ENCODE data around the gene SAP25.
A peak's percentile ranks its signal among the peaks of the same experiment; 100 is the strongest.

Gene SAP25

GRCh38 chr7:100546926-100547800, 26.5 kb downstream of the SAP25 start:
- Histone ChIP-seq H3K9ac (no peak overlapping the region), H3K36me3 (ENCODE audit: control insufficient read depth, insufficient read depth, low read length) (no peaks in the 10 kb centered on the region), H2AFZ (no peak overlapping the region), H3K4me2 (ENCODE audit: low read length) (peak overlapping the region; percentile 42), H3K27ac (peak overlapping the region; percentile 92), H3K27me3 (ENCODE audit: control insufficient read depth, insufficient read depth, low read length) (no peaks in the 10 kb centered on the region), H3K4me1 (peaks cover 43% of the 10 kb centered on the region), H3K79me2 (peaks cover 3% of the 10 kb centered on the region), H3K9me3 (ENCODE audit: control insufficient read depth, low read length) (no peaks in the 10 kb centered on the region), H3K4me3 (ENCODE audit: low read depth, low read length) (no peak overlapping the region)
- no peak for TF ChIP-seq CTCF (IDR thresholded peaks at IDR 0.05)

- TF ChIP-seq CTCF (IDR thresholded peaks at IDR 0.05), result no peak
- peak overlapping the region; percentile 92 for H3K27ac ChIP-seq
- H3K79me2 ChIP-seq, result peaks cover 4% of the 10 kb centered on the region
These were observed 27.4 kb downstream of the SAP25 start for GRCh38 chr7:100546129-100546925.

GRCh38 chr7:100545360-100546128, 28.2 kb downstream of the SAP25 start:
- Histone ChIP-seq H3K9ac (no peak overlapping the region), H3K9me3 (ENCODE audit: control insufficient read depth, low read length) (no peaks in the 10 kb centered on the region), H3K27me3 (ENCODE audit: control insufficient read depth, insufficient read depth, low read length) (no peaks in the 10 kb centered on the region), H3K4me2 (ENCODE audit: low read length) (peak overlapping the region; percentile 5), H3K27ac (peak overlapping the region; percentile 92), H3K4me3 (ENCODE audit: low read depth, low read length) (no peak overlapping the region), H3K36me3 (ENCODE audit: control insufficient read depth, insufficient read depth, low read length) (no peaks in the 10 kb centered on the region), H3K4me1 (peaks cover 43% of the 10 kb centered on the region), H3K79me2 (peaks cover 8% of the 10 kb centered on the region), H2AFZ (peak overlapping the region; percentile 36)
- TF ChIP-seq CTCF (IDR thresholded peaks at IDR 0.05), result peak; percentile 10

More at GRCh38 chr7:100546129-100546925, 27.4 kb downstream of the SAP25 start:
- H3K9me3 ChIP-seq (ENCODE audit: control insufficient read depth, low read length), result no peaks in the 10 kb centered on the region
- H3K27me3 ChIP-seq (ENCODE audit: control insufficient read depth, insufficient read depth, low read length), result no peaks in the 10 kb centered on the region
- no peak overlapping the region for H3K4me2 ChIP-seq (ENCODE audit: low read length)
- H3K36me3 ChIP-seq (ENCODE audit: control insufficient read depth, insufficient read depth, low read length), result no peaks in the 10 kb centered on the region
- no peak overlapping the region for H3K4me3 ChIP-seq (ENCODE audit: low read depth, low read length)
- H3K4me1 ChIP-seq, result peaks cover 43% of the 10 kb centered on the region
- H3K9ac ChIP-seq, result no peak overlapping the region
- H2AFZ ChIP-seq, result peak overlapping the region; percentile 31

- no peak overlapping the region for H3K4me3 ChIP-seq (ENCODE audit: low read depth, low read length)
- H3K4me1 ChIP-seq, result peaks cover 48% of the 10 kb centered on the region
These were observed 28.7 kb downstream of the SAP25 start for GRCh38 chr7:100544967-100545359.

More at GRCh38 chr7:100544967-100545359, 28.7 kb downstream of the SAP25 start:
- H3K27ac ChIP-seq, result peak overlapping the region; percentile 92
- peak overlapping the region; percentile 36 for H2AFZ ChIP-seq
- no peak for TF ChIP-seq CTCF (IDR thresholded peaks at IDR 0.05)
- no peaks in the 10 kb centered on the region for H3K36me3 ChIP-seq (ENCODE audit: control insufficient read depth, insufficient read depth, low read length)
- H3K9me3 ChIP-seq (ENCODE audit: control insufficient read depth, low read length), result no peaks in the 10 kb centered on the region
- H3K79me2 ChIP-seq, result peaks cover 11% of the 10 kb centered on the region
- no peaks in the 10 kb centered on the region for H3K27me3 ChIP-seq (ENCODE audit: control insufficient read depth, insufficient read depth, low read length)
- H3K4me2 ChIP-seq (ENCODE audit: low read length), result peak overlapping the region; percentile 5
- H3K9ac ChIP-seq, result no peak overlapping the region

All from parathyroid adenoma (tissue), 2 donors.